H9 (cell line): ENCODE measurements around the gene BTN1A1. TPM values are rescaled to one million over a fixed set of nuclear protein-coding genes. Genes with fewer than 3 reads are reported as not detected.

Experiments
- DNase-seq: peaks from one replicate; pipeline ENCODE4 v3.0.0-alpha.2; 2017
- H2AFZ ChIP-seq: one replicate; pipeline ENCODE4 v1.6.1; 2013; ENCODE audit warnings: mild to moderate bottlenecking, low read length, control low read depth, moderate library complexity
- H2AK5ac ChIP-seq: 2 replicates; pipeline ENCODE4 v1.6.1; 2013; ENCODE audit warnings: low read length, control low read depth, mixed read lengths; ENCODE audit not compliant: insufficient read length
- H2BK120ac ChIP-seq: one replicate; pipeline ENCODE4 v1.6.1; 2013; ENCODE audit warnings: low read depth, mild to moderate bottlenecking, low read length, control low read depth, inconsistent platforms; ENCODE audit not compliant: poor library complexity, severe bottlenecking
- H2BK12ac ChIP-seq: 2 replicates; pipeline ENCODE4 v1.6.1; 2013; ENCODE audit warnings: low read length, control low read depth, mixed read lengths, low read depth; ENCODE audit not compliant: insufficient read length
- H2BK15ac ChIP-seq: 2 replicates; pipeline ENCODE4 v1.6.1; 2013; ENCODE audit warnings: low read depth, low read length, control low read depth
- H2BK20ac ChIP-seq: one replicate; pipeline ENCODE4 v1.6.1; 2013; ENCODE audit warnings: low read depth, mild to moderate bottlenecking, low read length, control low read depth, inconsistent platforms; ENCODE audit not compliant: poor library complexity, severe bottlenecking
- H2BK5ac ChIP-seq: 2 replicates; pipeline ENCODE4 v1.6.1; 2013; ENCODE audit warnings: low read length, control low read depth, mixed read lengths; ENCODE audit not compliant: insufficient read length
- H3K14ac ChIP-seq: 2 replicates; pipeline ENCODE4 v1.6.1; 2013; ENCODE audit warnings: low read length, control low read depth; ENCODE audit not compliant: insufficient read depth
- H3K18ac ChIP-seq: 2 replicates; pipeline ENCODE4 v1.6.1; 2013; ENCODE audit warnings: low read depth, mild to moderate bottlenecking, mixed read lengths, low read length, control low read depth; ENCODE audit not compliant: insufficient read length
- H3K23ac ChIP-seq: 2 replicates; pipeline ENCODE4 v1.6.1; 2013; ENCODE audit warnings: low read length, control low read depth, mixed read lengths, low read depth; ENCODE audit not compliant: insufficient read length
- H3K23me2 ChIP-seq: 2 replicates; pipeline ENCODE4 v1.6.1; 2013; ENCODE audit warnings: low read depth, mild to moderate bottlenecking, mixed read lengths, low read length, control low read depth; ENCODE audit not compliant: insufficient read length, poor library complexity, severe bottlenecking
- H3K27ac ChIP-seq: 2 replicates; pipeline ENCODE4 v1.5.1; 2013; ENCODE audit warnings: low read length, control low read depth, mixed read lengths, low read depth; ENCODE audit not compliant: insufficient read length
- H3K27me3 ChIP-seq: 2 replicates; pipeline ENCODE4 v1.6.1; 2013; ENCODE audit warnings: low read length, control low read depth, inconsistent platforms; ENCODE audit not compliant: insufficient read depth
- H3K4ac ChIP-seq: 2 replicates; pipeline ENCODE4 v1.6.1; 2013; ENCODE audit warnings: low read depth, mild to moderate bottlenecking, control low read depth, inconsistent platforms, low read length, moderate library complexity
- H3K4me1 ChIP-seq: 2 replicates; pipeline ENCODE4 v1.6.1; 2013; ENCODE audit warnings: low read length, control low read depth, inconsistent platforms; ENCODE audit not compliant: insufficient read depth
- H3K4me2 ChIP-seq: 2 replicates; pipeline ENCODE4 v1.6.1; 2013; ENCODE audit warnings: low read length, control low read depth, mixed read lengths; ENCODE audit not compliant: insufficient read length, insufficient read depth
- H3K56ac ChIP-seq: 2 replicates; pipeline ENCODE4 v1.6.1; 2013; ENCODE audit warnings: low read depth, mild to moderate bottlenecking, mixed read lengths, low read length, control low read depth; ENCODE audit not compliant: insufficient read length
- H3K79me1 ChIP-seq: 2 replicates; pipeline ENCODE4 v1.6.1; 2013; ENCODE audit warnings: low read depth, mild to moderate bottlenecking, moderate library complexity, low read length, control low read depth, inconsistent platforms; ENCODE audit not compliant: insufficient read depth, poor library complexity, severe bottlenecking
- H3K79me2 ChIP-seq: 2 replicates; pipeline ENCODE4 v1.6.1; 2013; ENCODE audit warnings: low read length, control low read depth, inconsistent platforms; ENCODE audit not compliant: insufficient read depth
- H3K9ac ChIP-seq: 2 replicates; pipeline ENCODE4 v1.6.1; 2013; ENCODE audit warnings: low read length, control low read depth, mixed read lengths; ENCODE audit not compliant: insufficient read length; ENCODE audit errors: extremely low read depth
- H3K9me3 ChIP-seq: one replicate; pipeline ENCODE4 v1.6.1; 2013; ENCODE audit warnings: low read depth, low read length, inconsistent platforms; ENCODE audit not compliant: control insufficient read depth
- H3T11ph ChIP-seq: one replicate; pipeline ENCODE4 v1.6.1; 2013; ENCODE audit warnings: mild to moderate bottlenecking, low read length, control low read depth, inconsistent platforms
- H4K20me1 ChIP-seq: one replicate; pipeline ENCODE4 v1.6.1; 2013; ENCODE audit not compliant: control insufficient read depth, insufficient read length, insufficient read depth
- H4K5ac ChIP-seq: 2 replicates; pipeline ENCODE4 v1.6.1; 2013; ENCODE audit warnings: low read depth, mild to moderate bottlenecking, mixed read lengths, low read length, control low read depth; ENCODE audit not compliant: insufficient read length
- H4K8ac ChIP-seq: replicated peaks from 2 replicates; pipeline ENCODE4 v1.6.1; 2013; ENCODE audit warnings: low read length, control low read depth, mixed read lengths, low read depth; ENCODE audit not compliant: insufficient read length
- H4K91ac ChIP-seq: 2 replicates; pipeline ENCODE4 v1.6.1; 2013; ENCODE audit warnings: low read depth, mild to moderate bottlenecking, moderate library complexity, mixed read lengths, low read length, control low read depth; ENCODE audit not compliant: insufficient read length
- H3K27ac Mint-ChIP-seq, 3 experiments: 2 replicates in 2 of 3; 3 replicates in 1 of 3; pipeline ENCODE4 v1.8.0; 2020 to 2021; ENCODE audit warnings: mixed read lengths in 3 of 3, mild to moderate bottlenecking in 1 of 3, moderate library complexity in 1 of 3
- H3K27me3 Mint-ChIP-seq: 2 replicates; pipeline ENCODE4 v1.8.0; 2021; ENCODE audit warnings: low read depth, mild to moderate bottlenecking, moderate library complexity, mixed read lengths
- H3K36me3 Mint-ChIP-seq, 3 experiments: 2 replicates in 2 of 3; 3 replicates in 1 of 3; pipeline ENCODE4 v1.8.0; 2020 to 2021; ENCODE audit warnings: low read depth in 3 of 3, mixed read lengths in 3 of 3; ENCODE audit not compliant: insufficient read depth in 1 of 3
- H3K4me1 Mint-ChIP-seq, 2 experiments: 2 replicates each; pipeline ENCODE4 v1.8.0; 2020; ENCODE audit warnings: mixed read lengths in 2 of 2
- H3K4me3 Mint-ChIP-seq, 2 experiments: 2 replicates in 1 of 2; 3 replicates in 1 of 2; pipeline ENCODE4 v1.8.0; 2020 to 2021; ENCODE audit warnings: mild to moderate bottlenecking in 2 of 2, mixed read lengths in 2 of 2, moderate library complexity in 1 of 2
- H3K9me3 Mint-ChIP-seq, 2 experiments: 2 replicates in 1 of 2; 3 replicates in 1 of 2; pipeline ENCODE4 v1.8.0; 2020; ENCODE audit warnings: mild to moderate bottlenecking in 2 of 2, mixed read lengths in 2 of 2, moderate library complexity in 1 of 2
- WGBS: extraction: QIAGEN DNeasy Blood & Tissue Kit; methylation state at CpG from one replicate; pipeline ENCODE4 v1.1.7; 2013; ENCODE audit warnings: missing lambda C conversion rate, low lambda C conversion rate, mixed read lengths; ENCODE audit not compliant: insufficient read length; ENCODE audit errors: extremely low coverage; 5-methylcytosine and 5-hydroxymethylcytosine counted together
- total RNA-seq: library from RNA; stranded (reverse); gene quantifications from 2 replicates; pipeline ENCODE4 v1.2.1, GENCODE V29; 2021
- TF ChIP-seq, protein P1 (sequence below): fragments of 200-600 bp; sonication (generic); conservative IDR thresholded peaks from 3 replicates; pipeline ENCODE4 v1.8.0; 2021; ENCODE audit warnings: antibody characterized with exemption, mild to moderate bottlenecking

The BTN1A1 gene
- total RNA-seq, 1 experiment from 2014 or later, result 0.15 TPM

DNA sequence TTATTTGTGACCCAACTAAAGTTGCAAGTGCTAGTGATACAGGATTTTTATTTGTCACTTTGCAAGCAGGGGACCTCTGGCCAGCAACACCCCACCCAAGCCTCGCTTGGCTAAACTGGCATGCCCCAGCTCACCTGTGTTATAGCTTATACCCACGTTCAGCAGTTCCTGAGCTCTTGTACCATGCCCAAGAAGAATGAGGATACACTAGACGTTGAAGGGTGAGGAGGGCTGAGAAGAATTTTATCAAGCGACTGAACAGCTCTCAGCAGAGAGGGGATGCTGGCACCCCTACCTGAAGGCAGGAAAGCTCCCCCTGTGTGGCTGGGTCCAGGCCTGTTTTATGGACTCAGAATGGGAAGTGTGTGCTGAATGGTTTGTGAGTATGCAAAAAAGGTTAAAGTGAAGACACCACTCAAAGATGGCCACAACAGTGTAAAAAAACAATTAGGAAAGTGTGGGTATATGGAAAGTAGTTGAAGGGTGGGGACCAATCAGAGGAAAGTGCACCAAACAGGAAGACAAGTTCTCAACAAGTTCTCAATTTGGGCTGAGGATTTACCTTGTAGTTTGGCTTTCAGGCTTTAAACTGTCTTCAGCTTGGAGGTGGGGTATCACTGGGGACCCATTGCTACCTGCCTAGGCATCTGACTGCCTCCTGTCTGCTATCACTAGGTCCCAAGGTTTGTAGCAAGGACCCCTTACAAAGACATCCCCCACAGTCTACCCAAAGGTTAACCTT is 27.4 kb upstream of the BTN1A1 start:
- Histone ChIP-seq H3K4me1 (peaks cover 4% of the 10 kb centered on the region; the same call in 1 of the 2 replicates), H4K8ac (no peak overlapping the region), H2BK20ac (no peak overlapping the region), H3K23me2 (no peaks in the 10 kb centered on the region), H3K4ac (no peak overlapping the region), H2BK12ac (no peak overlapping the region), H2BK15ac (peak overlapping the region; percentile 27; the same call in 1 of the 2 replicates), H4K20me1 (no peaks in the 10 kb centered on the region), H3K27me3 (no peaks in the 10 kb centered on the region), H3K79me1 (no peaks in the 10 kb centered on the region), H2BK5ac (no peak overlapping the region), H3K9ac (no peak overlapping the region), H3K27ac (no peak overlapping the region), H3K4me2 (no peak overlapping the region), H3K79me2 (no peaks in the 10 kb centered on the region), H3T11ph (no peak overlapping the region), H3K23ac (no peak overlapping the region), H3K14ac (no peak overlapping the region), H4K91ac (no peak overlapping the region), H3K9me3 (peaks cover 7% of the 10 kb centered on the region), H2AFZ (no peak overlapping the region), H4K5ac (no peak overlapping the region), H3K18ac (no peak overlapping the region), H2AK5ac (no peak overlapping the region), H2BK120ac (no peak overlapping the region), H3K56ac (no peak overlapping the region)
- Mint-ChIP-seq H3K27me3 (peaks cover 1% of the 10 kb centered on the region), H3K4me3 (peak overlapping the region in 1 of 2 experiments; percentile 7; a peak in 1 of 5 replicates), H3K4me1 (peaks cover 30 to 32% of the 10 kb centered on the region in 2 experiments), H3K36me3 (peaks cover 13 to 40% (median 29%) of the 10 kb centered on the region in 3 experiments), H3K9me3 (peaks cover 0 to 3% of the 10 kb centered on the region in 2 experiments; a peak in 3 of 5 replicates), H3K27ac (no peak overlapping the region)
- TF ChIP-seq, protein P1, sequence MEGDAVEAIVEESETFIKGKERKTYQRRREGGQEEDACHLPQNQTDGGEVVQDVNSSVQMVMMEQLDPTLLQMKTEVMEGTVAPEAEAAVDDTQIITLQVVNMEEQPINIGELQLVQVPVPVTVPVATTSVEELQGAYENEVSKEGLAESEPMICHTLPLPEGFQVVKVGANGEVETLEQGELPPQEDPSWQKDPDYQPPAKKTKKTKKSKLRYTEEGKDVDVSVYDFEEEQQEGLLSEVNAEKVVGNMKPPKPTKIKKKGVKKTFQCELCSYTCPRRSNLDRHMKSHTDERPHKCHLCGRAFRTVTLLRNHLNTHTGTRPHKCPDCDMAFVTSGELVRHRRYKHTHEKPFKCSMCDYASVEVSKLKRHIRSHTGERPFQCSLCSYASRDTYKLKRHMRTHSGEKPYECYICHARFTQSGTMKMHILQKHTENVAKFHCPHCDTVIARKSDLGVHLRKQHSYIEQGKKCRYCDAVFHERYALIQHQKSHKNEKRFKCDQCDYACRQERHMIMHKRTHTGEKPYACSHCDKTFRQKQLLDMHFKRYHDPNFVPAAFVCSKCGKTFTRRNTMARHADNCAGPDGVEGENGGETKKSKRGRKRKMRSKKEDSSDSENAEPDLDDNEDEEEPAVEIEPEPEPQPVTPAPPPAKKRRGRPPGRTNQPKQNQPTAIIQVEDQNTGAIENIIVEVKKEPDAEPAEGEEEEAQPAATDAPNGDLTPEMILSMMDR, result no peak
- WGBS, result no CpG with 5 or more reads among the region's 4 CpGs
- no peak for DNase-seq
